Stomach (tissue), 9 donors: ENCODE measurements around the gene SPNS2. TPM values are rescaled to one million over a fixed set of nuclear protein-coding genes. Genes with fewer than 3 reads are reported as not detected.

Source experiments
- DNase-seq, 2 donors: peaks; one replicate each; pipeline versions ENCODE4 v3.0.0 to v3.0.0-alpha.2; 2013 to 2019
- H3K27ac ChIP-seq, 5 donors: fragments of 200-600 bp in 4 of 5; sonication (generic) in 4 of 5; one replicate each; pipeline ENCODE4 v1.5.1; 2013 to 2019; ENCODE audit warnings: mild to moderate bottlenecking in 1 of 5, moderate library complexity in 1 of 5
- H3K27me3 ChIP-seq, 3 donors: fragments of 200-600 bp; sonication (generic); one replicate each; pipeline ENCODE4 v1.5.1; 2017 to 2019; ENCODE audit warnings: mixed run types in 1 of 3
- H3K36me3 ChIP-seq, 4 donors: fragments of 200-600 bp; sonication (generic); 1 replicate in 3 of 4; 2 replicates in 1 of 4; pipeline ENCODE4 v1.5.1; 2016 to 2019
- H3K4me1 ChIP-seq, 4 donors: fragments of 200-600 bp; sonication (generic); one replicate each; pipeline ENCODE4 v1.5.1; 2016 to 2019
- H3K4me3 ChIP-seq, 4 donors: fragments of 200-600 bp; sonication (generic) in 3 of 4; one replicate each; pipeline ENCODE4 v1.5.1; 2016 to 2019; ENCODE audit warnings: mild to moderate bottlenecking in 1 of 4
- H3K9me3 ChIP-seq, 4 donors: fragments of 200-600 bp; sonication (generic); one replicate each; pipeline ENCODE4 v1.5.1; 2016 to 2019
- EP300 ChIP-seq: sonication (generic); formaldehyde crosslinking; IDR thresholded peaks from one replicate; pipeline ENCODE4 v1.6.1; 2017; ENCODE audit warnings: antibody characterized with exemption
- POLR2A ChIP-seq, 4 donors: fragments of 450-650 bp; IDR thresholded peaks; one replicate each; pipeline ENCODE4 v1.6.1; 2016; ENCODE audit warnings: antibody characterized with exemption in 4 of 4, control low read depth in 2 of 4, mild to moderate bottlenecking in 1 of 4, moderate library complexity in 1 of 4
- POLR2AphosphoS5 ChIP-seq, 3 donors: sonication (generic); formaldehyde crosslinking; IDR thresholded peaks; one replicate each; pipeline ENCODE4 v1.6.1; 2016; ENCODE audit warnings: antibody characterized with exemption in 3 of 3
- WGBS, 5 donors: extraction: QIAGEN DNeasy Blood & Tissue Kit in 3 of 5; methylation state at CpG; one replicate each; pipeline versions ENCODE4 v1.1.5 to v1.1.7; 2013 to 2018; 5-methylcytosine and 5-hydroxymethylcytosine counted together
- intact Hi-C: fragments of 100-400 bp; cut with DNase I; formaldehyde crosslinking; loops from one replicate; pipeline ENCODE4 v1.15.1; 2023; ENCODE audit warnings: low total_unique reads
- polyA plus RNA-seq, 3 donors: library from polyadenylated mRNA; stranded (reverse); fragments of 200-250 nt; gene quantifications; one replicate each; pipeline ENCODE4 v1.2.3, GENCODE V29; 2013
- total RNA-seq, 5 donors: library from RNA; depleted of rRNA; stranded (reverse); fragments of >200 nt; gene quantifications; one replicate each; pipeline versions ENCODE4 v1.1.0 to v1.2.3, GENCODE V29; 2014 to 2016
- TF ChIP-seq, protein P1 (sequence below), 7 experiments: fragments of 450-650 bp in 4 of 7; fragments of 200-600 bp in 3 of 7; sonication (generic) in 3 of 7; IDR thresholded peaks; one replicate each; pipeline ENCODE4 v1.5.1; 2016 to 2019; ENCODE audit warnings: antibody characterized with exemption in 7 of 7, control low read depth in 2 of 7, mild to moderate bottlenecking in 1 of 7
- donor health status: healthy with polysubstance abuse.
- donor health status: Bipolar disorder and iron deficiency.
- donor health status: healthy.

Gene SPNS2
- total and polyA plus RNA-seq, 8 donors: 4.1 to 67.7 (median 24.3) TPM

DNA sequence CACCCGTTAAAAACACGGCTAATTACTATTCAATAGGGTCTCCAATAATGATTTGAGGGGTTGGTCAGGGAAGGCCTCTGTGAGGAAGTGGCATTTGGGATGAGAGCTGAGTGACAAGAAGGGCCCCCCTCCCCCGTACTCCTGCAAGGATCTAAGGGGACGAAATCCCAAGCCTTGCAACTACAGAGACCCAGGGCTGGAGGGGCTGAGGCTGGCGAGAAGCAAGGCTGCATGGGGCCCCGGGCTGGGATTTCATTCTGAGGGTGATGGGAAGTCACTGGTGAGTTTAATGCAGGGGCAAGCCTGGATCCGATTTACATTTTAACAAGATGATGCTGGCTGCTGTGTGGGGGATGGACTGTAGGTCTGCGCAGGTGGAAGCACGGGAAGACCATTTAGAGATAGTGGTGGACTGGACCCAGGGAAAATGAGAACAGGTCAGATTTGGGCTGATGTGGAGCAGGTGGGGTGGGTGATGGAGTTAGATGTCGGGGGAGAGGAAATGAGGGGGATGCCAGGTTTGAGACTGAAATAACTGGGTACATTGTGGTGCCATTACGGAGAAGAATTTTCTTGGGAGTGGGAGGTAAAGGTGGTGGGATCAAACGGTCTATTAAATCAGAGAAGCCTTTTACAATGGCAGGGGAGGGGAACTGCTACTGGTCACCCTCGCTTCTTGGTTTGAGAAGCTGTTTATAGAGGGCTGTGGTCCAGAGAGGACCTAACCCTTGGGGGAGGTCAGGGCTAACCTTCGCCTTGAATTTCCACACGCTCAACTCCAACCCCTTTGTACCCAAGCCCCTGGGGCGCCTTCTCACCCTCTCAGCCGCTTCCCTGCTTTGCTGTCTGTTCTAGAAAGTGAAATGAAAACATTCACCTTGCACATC lies 57.4 kb downstream of the SPNS2 start:
- WGBS, 5 donors: 62 to 73% (median 67%) methylated on average over 17 of the region's 17 CpGs
- Histone ChIP-seq H3K4me3 (peak overlapping the region; percentile 63 to 99 (median 90)), H3K27me3 (no peaks in the 10 kb centered on the region), H3K27ac (peak overlapping the region; percentile 72 to 91 (median 86)), H3K36me3 (peaks cover 18 to 30% (median 29%) of the 10 kb centered on the region in 4 donors), H3K9me3 (no peaks in the 10 kb centered on the region), H3K4me1 (peaks cover 22 to 55% (median 45%) of the 10 kb centered on the region in 4 donors)
- intact Hi-C loops: no loop called here
- no peak for TF ChIP-seq POLR2AphosphoS5 (IDR thresholded peaks at IDR 0.05)
- DNase-seq: no peak

DNA sequence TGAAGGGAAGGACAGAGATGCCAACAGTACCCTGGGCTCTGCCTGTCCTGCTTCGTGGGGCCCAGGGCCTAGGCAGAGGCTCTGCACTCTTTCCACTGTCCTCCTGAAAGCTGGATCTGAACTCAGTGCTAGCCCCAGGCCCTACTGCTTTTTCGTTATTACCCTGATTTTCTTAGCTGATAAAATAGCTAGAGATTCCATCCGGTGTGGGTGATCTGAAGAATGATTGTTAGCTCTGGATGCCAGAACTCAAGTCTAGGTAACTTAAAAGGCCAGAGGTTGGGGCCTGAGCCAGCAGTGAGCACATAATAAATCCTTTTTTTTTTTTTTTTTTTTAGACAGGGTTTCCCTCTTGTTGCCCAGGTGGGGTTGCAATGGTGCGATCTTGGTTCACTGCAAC lies 58.3 kb downstream of the SPNS2 start:
- intact Hi-C loops: no loop called here
- no peak for DNase-seq

DNA sequence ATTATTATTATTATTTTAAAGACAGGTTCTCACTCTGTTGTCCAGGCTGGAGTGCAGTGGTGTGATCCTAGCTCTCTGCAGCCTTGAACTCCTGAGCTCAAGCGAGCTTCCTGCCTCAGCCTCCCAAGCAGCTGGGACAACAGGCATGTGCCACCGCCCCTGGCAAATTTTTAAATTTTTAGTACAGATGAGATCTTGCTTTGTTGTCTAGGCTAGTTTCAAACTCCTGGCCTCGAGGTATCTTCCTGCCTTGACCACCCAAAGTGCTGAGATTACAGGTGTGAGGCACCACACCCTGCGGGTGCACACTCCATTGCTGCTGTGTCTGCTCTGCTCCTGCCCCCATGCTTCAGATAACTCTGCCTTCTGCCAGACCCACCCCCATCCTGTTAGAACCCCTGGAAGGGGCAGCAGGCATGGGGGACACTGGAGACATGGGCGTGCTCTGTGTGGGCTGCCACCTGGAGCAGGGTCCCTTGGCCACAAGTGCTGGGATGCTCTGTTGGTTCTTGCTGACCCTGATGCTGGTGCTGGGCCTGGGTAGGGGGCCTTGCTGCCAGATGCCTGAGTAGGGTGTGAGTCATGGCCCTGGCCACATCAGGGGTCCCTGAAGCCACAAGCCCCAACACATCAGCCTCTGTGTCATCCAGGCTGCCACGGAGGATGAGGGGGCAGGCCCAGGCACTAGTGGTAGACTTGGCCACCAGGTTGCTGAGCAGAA lies 59.1 kb downstream of the SPNS2 start:
- no peak overlapping the region for H3K27ac ChIP-seq
- H3K4me1 ChIP-seq: peaks cover 22 to 55% (median 45%) of the 10 kb centered on the region in 4 donors
- TF ChIP-seq EP300: no peak
- no peak for TF ChIP-seq POLR2A (IDR thresholded peaks at IDR 0.05)
- TF ChIP-seq, protein P1, sequence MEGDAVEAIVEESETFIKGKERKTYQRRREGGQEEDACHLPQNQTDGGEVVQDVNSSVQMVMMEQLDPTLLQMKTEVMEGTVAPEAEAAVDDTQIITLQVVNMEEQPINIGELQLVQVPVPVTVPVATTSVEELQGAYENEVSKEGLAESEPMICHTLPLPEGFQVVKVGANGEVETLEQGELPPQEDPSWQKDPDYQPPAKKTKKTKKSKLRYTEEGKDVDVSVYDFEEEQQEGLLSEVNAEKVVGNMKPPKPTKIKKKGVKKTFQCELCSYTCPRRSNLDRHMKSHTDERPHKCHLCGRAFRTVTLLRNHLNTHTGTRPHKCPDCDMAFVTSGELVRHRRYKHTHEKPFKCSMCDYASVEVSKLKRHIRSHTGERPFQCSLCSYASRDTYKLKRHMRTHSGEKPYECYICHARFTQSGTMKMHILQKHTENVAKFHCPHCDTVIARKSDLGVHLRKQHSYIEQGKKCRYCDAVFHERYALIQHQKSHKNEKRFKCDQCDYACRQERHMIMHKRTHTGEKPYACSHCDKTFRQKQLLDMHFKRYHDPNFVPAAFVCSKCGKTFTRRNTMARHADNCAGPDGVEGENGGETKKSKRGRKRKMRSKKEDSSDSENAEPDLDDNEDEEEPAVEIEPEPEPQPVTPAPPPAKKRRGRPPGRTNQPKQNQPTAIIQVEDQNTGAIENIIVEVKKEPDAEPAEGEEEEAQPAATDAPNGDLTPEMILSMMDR (IDR thresholded peaks at IDR 0.05): no peak
- 85 to 94% (median 89%) methylated on average over 5 to 6 of the region's 6 CpGs for WGBS, 5 donors
- H3K27me3 ChIP-seq: no peaks in the 10 kb centered on the region
- no peak for DNase-seq
- no peaks in the 10 kb centered on the region for H3K9me3 ChIP-seq
- intact Hi-C loops: no loop called here
- no peak overlapping the region for H3K4me3 ChIP-seq
- peaks cover 2 to 14% (median 12%) of the 10 kb centered on the region in 4 donors for H3K36me3 ChIP-seq

More for the DNA sequence above, 58.3 kb downstream of the SPNS2 start:
- Histone ChIP-seq H3K9me3 (no peaks in the 10 kb centered on the region), H3K4me1 (peaks cover 22 to 55% (median 45%) of the 10 kb centered on the region in 4 donors), H3K4me3 (no peak overlapping the region), H3K27me3 (no peaks in the 10 kb centered on the region), H3K27ac (no peak overlapping the region), H3K36me3 (peaks cover 10 to 22% (median 20%) of the 10 kb centered on the region in 4 donors)
- TF ChIP-seq, protein P1 (IDR thresholded peaks at IDR 0.05): no peak
- WGBS, 5 donors: 80 to 85% (median 82%) methylated on average over 4 of the region's 4 CpGs

DNA sequence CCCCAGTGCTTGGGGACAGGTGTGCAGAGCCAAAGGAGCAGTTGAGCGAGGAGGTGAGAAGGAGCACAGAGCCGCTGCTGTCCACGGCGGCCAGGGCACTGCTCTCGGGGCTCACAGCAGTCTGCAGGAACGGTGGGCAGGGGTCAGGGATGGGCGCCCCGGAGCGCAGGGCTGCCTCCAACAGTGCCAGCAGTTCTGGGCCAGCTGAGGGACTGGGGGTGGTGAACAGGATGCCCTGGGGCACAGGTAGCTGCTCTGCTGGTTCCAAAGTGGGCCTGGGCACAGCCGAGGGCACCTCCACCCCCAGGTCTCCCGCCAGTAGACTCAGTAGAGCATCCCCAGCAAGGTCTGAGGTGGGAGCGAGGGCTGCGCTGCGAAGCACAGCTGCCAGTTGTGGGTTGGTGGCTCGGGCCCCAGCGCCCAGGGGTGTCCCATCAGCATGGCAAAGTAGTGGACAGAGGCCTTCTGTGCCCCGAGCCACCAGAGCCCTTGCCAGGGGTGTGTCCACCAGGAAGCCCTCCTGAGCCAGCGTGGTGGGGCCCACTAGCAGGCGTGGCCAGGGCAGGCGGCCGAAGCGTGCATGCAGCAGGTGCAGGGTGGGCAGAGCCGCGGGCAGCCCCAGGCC lies 59.8 kb downstream of the SPNS2 start:
- no peak for DNase-seq
- no peak overlapping the region for H3K27ac ChIP-seq
- intact Hi-C loops: no loop called here
- no peaks in the 10 kb centered on the region for H3K9me3 ChIP-seq
- TF ChIP-seq POLR2A (IDR thresholded peaks at IDR 0.05) (no peak), EP300 (no peak), POLR2AphosphoS5 (IDR thresholded peaks at IDR 0.05) (no peak)
- TF ChIP-seq, protein P1 (IDR thresholded peaks at IDR 0.05): no peak
- no peaks in the 10 kb centered on the region for H3K27me3 ChIP-seq
- peaks cover 0 to 7% (median 6%) of the 10 kb centered on the region in 4 donors for H3K36me3 ChIP-seq
- H3K4me3 ChIP-seq: no peak overlapping the region
- peaks cover 22 to 55% (median 44%) of the 10 kb centered on the region in 4 donors for H3K4me1 ChIP-seq
- WGBS, 5 donors: 78 to 86% (median 81%) methylated on average over 15 to 24 of the region's 24 CpGs
